ENCODE measurements around the gene CUL4A.
"Not testable (repeated sequence)": the region's sequence is repeated elsewhere in the genome, so short reads cannot be mapped to it uniquely, and the experiment has no call there.

Gene CUL4A

GRCh38 chr13:113293686-113294085 lies 84.3 kb downstream of the CUL4A start:
- no peak for DNase-seq

- DNase-seq: no peak
Observed at GRCh38 chr13:113295776-113296175, 86.4 kb downstream of the CUL4A start.

GRCh38 chr13:113296823-113297369 lies 87.5 kb downstream of the CUL4A start, which contains the start of gene LAMP1:
Gene LAMP1, plus strand, starts transcription at chr13:113297239. Its CDS starts 196 bp downstream, at chr13:113297435.
- peak; percentile 95 for DNase-seq

GRCh38 chr13:113297370-113298042 lies 88.1 kb downstream of the CUL4A start:
- peak; percentile 35 for DNase-seq

GRCh38 chr13:113298043-113298945 lies 88.9 kb downstream of the CUL4A start:
- DNase-seq: no peak

- no peak for DNase-seq
Observed at GRCh38 chr13:113299951-113300350, 90.5 kb downstream of the CUL4A start.

- no peak for DNase-seq
Observed at GRCh38 chr13:113302986-113303385, 93.6 kb downstream of the CUL4A start.

GRCh38 chr13:113304121-113304520 lies 94.7 kb downstream of the CUL4A start:
- no peak for DNase-seq

GRCh38 chr13:113305208-113305607 lies 95.8 kb downstream of the CUL4A start:
- DNase-seq: no peak

- DNase-seq: no peak
Observed at GRCh38 chr13:113307491-113307890, 98.1 kb downstream of the CUL4A start.

GRCh38 chr13:113309473-113309872 lies 100.1 kb downstream of the CUL4A start:
- DNase-seq: no peak

- DNase-seq: not testable (repeated sequence)
Observed at GRCh38 chr13:113314112-113314511, 104.7 kb downstream of the CUL4A start.

GRCh38 chr13:113314895-113315470 lies 105.6 kb downstream of the CUL4A start:
- DNase-seq: not testable (repeated sequence)

GRCh38 chr13:113315992-113316391 lies 106.6 kb downstream of the CUL4A start:
- DNase-seq: no peak

All from RPMI8226 (cell line).